Measurements from ENCODE around the gene VASH2. TPM values are rescaled to one million over a fixed set of nuclear protein-coding genes. Genes with fewer than 3 reads are reported as not detected.

VASH2 gene
- total RNA-seq, 1 donor from 2014 or later: 0.94 TPM

GRCh38 chr1:212926372-212926771 lies 24.0 kb upstream of the VASH2 start:
- no peak for DNase-seq (ENCODE audit: low spot score)
- no peak for ATAC-seq
- intact Hi-C loops (cut with DNase I): no loop called here

- intact Hi-C loops (cut with DNase I): no loop called here
- DNase-seq (ENCODE audit: low spot score): no peak
- no peak for ATAC-seq
These were observed 21.7 kb upstream of the VASH2 start for GRCh38 chr1:212928323-212929291.

- DNase-seq (ENCODE audit: low spot score): no peak
- intact Hi-C loops (cut with DNase I): no loop called here
- no peak for ATAC-seq
These were observed 19.2 kb upstream of the VASH2 start for GRCh38 chr1:212930986-212931678.

- DNase-seq (ENCODE audit: low spot score) (no peak), ATAC-seq (no peak)
- intact Hi-C loops (cut with DNase I): no loop called here
These were observed 16.4 kb upstream of the VASH2 start for GRCh38 chr1:212933815-212934471.

GRCh38 chr1:212935387-212935981 lies 14.9 kb upstream of the VASH2 start:
- intact Hi-C loops (cut with DNase I): no loop called here
- no peak for DNase-seq (ENCODE audit: low spot score)
- ATAC-seq: no peak

GRCh38 chr1:212937034-212937433 lies 13.3 kb upstream of the VASH2 start:
- ATAC-seq: no peak
- DNase-seq (ENCODE audit: low spot score): no peak

GRCh38 chr1:212938846-212939245 lies 11.5 kb upstream of the VASH2 start:
- intact Hi-C loops (cut with DNase I): no loop called here
- DNase-seq (ENCODE audit: low spot score): no peak
- no peak for ATAC-seq

More at GRCh38 chr1:212937034-212937433, 13.3 kb upstream of the VASH2 start:
- intact Hi-C loops (cut with DNase I): no loop called here

GRCh38 chr1:212941452-212941851 lies 8.9 kb upstream of the VASH2 start:
- DNase-seq (ENCODE audit: low spot score) (no peak), ATAC-seq (no peak)
- intact Hi-C loops (cut with DNase I): no loop called here

GRCh38 chr1:212942679-212943392 lies 7.5 kb upstream of the VASH2 start:
- no peak for ATAC-seq
- no peak for DNase-seq (ENCODE audit: low spot score)
- intact Hi-C loops (cut with DNase I): no loop called here

GRCh38 chr1:212943393-212943710 lies 7.0 kb upstream of the VASH2 start:
- ATAC-seq (no peak), DNase-seq (ENCODE audit: low spot score) (no peak)
- intact Hi-C loops (cut with DNase I): no loop called here

GRCh38 chr1:212944229-212944901 lies 6.0 kb upstream of the VASH2 start:
- no peak for ATAC-seq
- intact Hi-C loops (cut with DNase I): no loop called here
- no peak for DNase-seq (ENCODE audit: low spot score)

GRCh38 chr1:212945056-212945455 lies 5.3 kb upstream of the VASH2 start:
- ATAC-seq (no peak), DNase-seq (ENCODE audit: low spot score) (no peak)
- intact Hi-C loops (cut with DNase I): loop anchor here (5.0 kb wide), 1 partner anchor 1103 kb away; no protein-coding TSS in a partner anchor

GRCh38 chr1:212945463-212946160 lies 4.7 kb upstream of the VASH2 start:
- ATAC-seq (no peak), DNase-seq (ENCODE audit: low spot score) (no peak)
- intact Hi-C loops (cut with DNase I): loop anchor here (5.0 kb wide), 1 partner anchor 1103 kb away; no protein-coding TSS in a partner anchor

- ATAC-seq: no peak
- no peak for DNase-seq (ENCODE audit: low spot score)
- intact Hi-C loops (cut with DNase I): loop anchor here (5.0 kb wide), 1 partner anchor 1105 kb away; no protein-coding TSS in a partner anchor
These were observed 3.5 kb upstream of the VASH2 start for GRCh38 chr1:212946872-212947271.

- no peak for DNase-seq (ENCODE audit: low spot score)
- intact Hi-C loops (cut with DNase I): loop anchor here (5.0 kb wide), 1 partner anchor 1107 kb away; no protein-coding TSS in a partner anchor
- ATAC-seq: no peak
These were observed 570 bp upstream of the VASH2 start for GRCh38 chr1:212949771-212950170.

GRCh38 chr1:212951126-212951946 lies 995 bp downstream of the VASH2 start:
- intact Hi-C loops (cut with DNase I): no loop called here
- DNase-seq (ENCODE audit: low spot score) (no peak), ATAC-seq (peak; percentile 19)
